BJ (cell line): Measurements from ENCODE around the gene CHAF1A. TPM values are rescaled to one million over a fixed set of nuclear protein-coding genes. Genes with fewer than 3 reads are reported as not detected.

ENCODE experiments used
- CTCF ChIA-PET: fragments of 350-600 bp; formaldehyde crosslinking; extraction: SDS; loops from one replicate; lab custom pipeline; 2021; ENCODE audit warnings: antibody characterized with exemption, inconsistent platforms; lab: Yijun Ruan, JAX
- POLR2A ChIA-PET: fragments of 300-600 bp; sonication (Branson Sonifier 250); formaldehyde crosslinking; extraction: SDS; loops from one replicate; lab custom pipeline; 2021; ENCODE audit warnings: antibody characterized with exemption; lab: Charles Lee
- DNase-seq: peaks from one replicate; pipeline ENCODE4 v3.0.0-alpha.2; 2011; ENCODE audit warnings: low read depth
- H3K27me3 ChIP-seq: 2 replicates; pipeline ENCODE4 v1.6.0; 2011; ENCODE audit warnings: low read length; ENCODE audit not compliant: control insufficient read depth, insufficient read depth
- H3K36me3 ChIP-seq: 2 replicates; pipeline ENCODE4 v1.5.1; 2011; ENCODE audit warnings: low read length; ENCODE audit not compliant: control insufficient read depth, insufficient read depth
- H3K4me3 ChIP-seq: 2 replicates; pipeline ENCODE4 v1.5.1; 2011; ENCODE audit warnings: low read depth, mild to moderate bottlenecking, control low read depth, low read length
- polyA minus RNA-seq: library from RNA; depleted of rRNA, polyadenylated mRNA; stranded (reverse); fragments of >200 nt; gene quantifications from 2 replicates; pipeline ENCODE4 v1.2.3, GENCODE V29; 2011; rRNA and poly(A)+ RNA removed
- polyA plus RNA-seq: library from polyadenylated mRNA; depleted of rRNA; stranded (reverse); fragments of >200 nt; gene quantifications from 2 replicates; pipeline ENCODE4 v1.2.3, GENCODE V29; 2011; rRNA removed
- TF ChIP-seq, protein P1 (sequence below): IDR thresholded peaks from 2 replicates; pipeline ENCODE4 v1.5.1; 2011; ENCODE audit warnings: low read depth, mild to moderate bottlenecking, control low read depth, inconsistent platforms, low read length, moderate library complexity; ENCODE audit not compliant: insufficient read depth

CHAF1A gene, protein sequence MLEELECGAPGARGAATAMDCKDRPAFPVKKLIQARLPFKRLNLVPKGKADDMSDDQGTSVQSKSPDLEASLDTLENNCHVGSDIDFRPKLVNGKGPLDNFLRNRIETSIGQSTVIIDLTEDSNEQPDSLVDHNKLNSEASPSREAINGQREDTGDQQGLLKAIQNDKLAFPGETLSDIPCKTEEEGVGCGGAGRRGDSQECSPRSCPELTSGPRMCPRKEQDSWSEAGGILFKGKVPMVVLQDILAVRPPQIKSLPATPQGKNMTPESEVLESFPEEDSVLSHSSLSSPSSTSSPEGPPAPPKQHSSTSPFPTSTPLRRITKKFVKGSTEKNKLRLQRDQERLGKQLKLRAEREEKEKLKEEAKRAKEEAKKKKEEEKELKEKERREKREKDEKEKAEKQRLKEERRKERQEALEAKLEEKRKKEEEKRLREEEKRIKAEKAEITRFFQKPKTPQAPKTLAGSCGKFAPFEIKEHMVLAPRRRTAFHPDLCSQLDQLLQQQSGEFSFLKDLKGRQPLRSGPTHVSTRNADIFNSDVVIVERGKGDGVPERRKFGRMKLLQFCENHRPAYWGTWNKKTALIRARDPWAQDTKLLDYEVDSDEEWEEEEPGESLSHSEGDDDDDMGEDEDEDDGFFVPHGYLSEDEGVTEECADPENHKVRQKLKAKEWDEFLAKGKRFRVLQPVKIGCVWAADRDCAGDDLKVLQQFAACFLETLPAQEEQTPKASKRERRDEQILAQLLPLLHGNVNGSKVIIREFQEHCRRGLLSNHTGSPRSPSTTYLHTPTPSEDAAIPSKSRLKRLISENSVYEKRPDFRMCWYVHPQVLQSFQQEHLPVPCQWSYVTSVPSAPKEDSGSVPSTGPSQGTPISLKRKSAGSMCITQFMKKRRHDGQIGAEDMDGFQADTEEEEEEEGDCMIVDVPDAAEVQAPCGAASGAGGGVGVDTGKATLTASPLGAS
- polyA plus RNA-seq (6.3 and 11.4 TPM in 2 replicates), polyA minus RNA-seq (5.9 and 8.5 TPM in 2 replicates)

DNA sequence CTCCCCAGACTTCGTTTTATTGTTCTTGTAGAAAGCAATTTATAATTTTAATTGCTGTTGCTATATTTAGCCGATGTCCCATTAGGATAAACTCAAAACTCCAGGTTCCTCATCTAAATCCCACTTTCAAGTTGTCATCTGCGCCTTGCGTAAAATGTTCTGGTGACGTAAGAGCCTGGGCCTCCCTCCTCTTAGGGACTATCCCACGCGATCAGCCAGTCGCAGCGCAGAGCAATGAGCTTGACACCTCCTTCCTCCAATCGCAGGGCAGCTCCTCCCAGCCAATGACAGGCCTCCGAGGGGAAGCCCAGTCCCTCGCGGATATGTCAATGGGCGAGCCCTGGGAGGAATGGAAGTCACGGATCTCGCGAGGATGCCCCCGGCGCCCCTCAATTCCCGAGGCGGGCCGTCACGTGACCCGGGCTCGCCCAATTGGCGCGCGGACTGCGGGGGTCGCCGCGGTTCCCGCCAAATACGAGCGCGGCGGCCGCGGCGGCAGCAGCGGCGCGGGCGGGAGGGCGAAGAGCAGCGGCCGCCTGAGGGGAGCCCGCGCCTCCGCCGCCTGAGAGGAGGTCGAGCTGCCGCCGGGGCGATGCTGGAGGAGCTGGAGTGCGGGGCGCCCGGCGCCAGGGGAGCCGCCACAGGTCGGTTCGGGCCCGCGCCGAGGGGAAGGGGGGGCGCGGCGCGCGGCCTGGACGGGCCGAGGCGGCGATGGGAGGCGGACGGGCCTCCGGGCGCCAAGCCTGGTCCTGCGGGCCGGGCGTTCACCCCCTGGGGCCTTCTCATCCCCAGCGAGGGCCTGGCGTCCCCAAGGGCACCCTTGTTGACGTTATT is at the start of gene CHAF1A:
TSS of gene CHAF1A (plus strand) at position 470 of the 834 bp plus-strand sequence. CDS start at position 593, 123 bp downstream.
- H3K4me3 ChIP-seq: peak within 1 kb of the TSS; percentile 83
- TF ChIP-seq, protein P1, sequence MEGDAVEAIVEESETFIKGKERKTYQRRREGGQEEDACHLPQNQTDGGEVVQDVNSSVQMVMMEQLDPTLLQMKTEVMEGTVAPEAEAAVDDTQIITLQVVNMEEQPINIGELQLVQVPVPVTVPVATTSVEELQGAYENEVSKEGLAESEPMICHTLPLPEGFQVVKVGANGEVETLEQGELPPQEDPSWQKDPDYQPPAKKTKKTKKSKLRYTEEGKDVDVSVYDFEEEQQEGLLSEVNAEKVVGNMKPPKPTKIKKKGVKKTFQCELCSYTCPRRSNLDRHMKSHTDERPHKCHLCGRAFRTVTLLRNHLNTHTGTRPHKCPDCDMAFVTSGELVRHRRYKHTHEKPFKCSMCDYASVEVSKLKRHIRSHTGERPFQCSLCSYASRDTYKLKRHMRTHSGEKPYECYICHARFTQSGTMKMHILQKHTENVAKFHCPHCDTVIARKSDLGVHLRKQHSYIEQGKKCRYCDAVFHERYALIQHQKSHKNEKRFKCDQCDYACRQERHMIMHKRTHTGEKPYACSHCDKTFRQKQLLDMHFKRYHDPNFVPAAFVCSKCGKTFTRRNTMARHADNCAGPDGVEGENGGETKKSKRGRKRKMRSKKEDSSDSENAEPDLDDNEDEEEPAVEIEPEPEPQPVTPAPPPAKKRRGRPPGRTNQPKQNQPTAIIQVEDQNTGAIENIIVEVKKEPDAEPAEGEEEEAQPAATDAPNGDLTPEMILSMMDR: no peak
- H3K36me3 ChIP-seq: no peaks in the 10 kb centered on the region
- DNase-seq: peak; percentile 99
- POLR2A ChIA-PET: no interaction called here
- H3K27me3 ChIP-seq: no peaks in the 10 kb centered on the region
- CTCF ChIA-PET: interaction anchor here (0.7 to 1.1 kb wide), 8 partner anchors 8 to 123 kb away, joined by 3 to 4 read pairs (median 3); no protein-coding TSS in a partner anchor

DNA sequence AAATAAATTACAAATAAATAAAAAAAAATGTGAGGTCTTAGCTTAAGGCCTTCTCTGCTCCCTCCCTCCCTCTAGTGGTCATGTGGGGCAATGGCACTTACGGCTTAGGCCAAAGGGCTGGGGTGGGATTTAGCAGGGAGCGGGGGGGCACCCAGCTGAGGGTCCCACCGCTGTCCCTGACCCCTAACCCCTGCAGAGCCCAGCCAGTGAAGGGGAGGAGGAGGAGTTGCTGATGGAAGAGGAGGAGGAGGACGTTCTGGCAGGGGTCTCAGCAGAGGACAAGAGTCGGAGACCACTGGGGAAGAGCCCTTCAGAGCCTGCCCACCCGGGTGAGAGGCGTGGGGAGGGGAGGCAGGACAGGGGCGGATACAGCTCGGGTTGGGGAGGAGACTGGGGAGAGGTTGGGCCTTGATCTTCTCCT is 49.7 kb upstream of the CHAF1A start:
- peaks cover 1% of the 10 kb centered on the region; the same call in 1 of the 2 replicates for H3K36me3 ChIP-seq
- POLR2A ChIA-PET: interaction anchor here (0.6 kb wide), 1 partner anchor 53 kb away, joined by 4 read pairs; no protein-coding TSS in a partner anchor
- TF ChIP-seq, protein P1: peak; percentile 92
- no peaks in the 10 kb centered on the region for H3K27me3 ChIP-seq
- DNase-seq: no peak
- no peak overlapping the region for H3K4me3 ChIP-seq
- CTCF ChIA-PET: interaction anchor here (0.6 to 4.1 kb wide), 31 partner anchors 8 to 173 kb away, joined by 3 to 49 read pairs (median 4); partner anchors contain the start of genes FSD1, MPND, SH3GL1 and STAP2

DNA sequence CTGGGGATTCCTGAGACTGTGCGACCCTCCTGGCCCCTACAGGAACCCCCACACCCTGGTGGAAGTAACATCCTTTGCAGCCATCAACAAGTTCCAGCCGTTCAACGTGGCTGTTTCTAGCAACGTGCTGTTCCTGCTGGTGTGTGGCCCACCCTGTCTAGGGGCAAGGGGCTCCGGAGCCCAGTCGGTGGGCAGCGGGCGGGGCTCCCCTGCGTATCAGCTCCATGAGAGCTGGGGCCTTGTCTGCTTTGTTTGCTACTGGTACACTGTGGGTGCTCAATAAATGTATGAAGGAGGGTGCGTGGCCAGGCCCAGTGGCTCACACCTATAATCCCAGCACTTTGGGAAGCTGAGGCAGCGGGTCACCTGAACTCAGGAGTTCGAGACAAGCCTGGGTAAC is 48.2 kb upstream of the CHAF1A start:
- ChIA-PET CTCF (interaction anchor here (0.7 to 4.1 kb wide), 7 partner anchors 10 to 87 kb away, joined by 3 to 49 read pairs (median 6); partner anchors contain the start of gene MPND), POLR2A (interaction anchor here (0.6 kb wide), 1 partner anchor 152 kb away, joined by 15 read pairs; no protein-coding TSS in a partner anchor)
- no peaks in the 10 kb centered on the region for H3K27me3 ChIP-seq
- DNase-seq: no peak
- no peak overlapping the region for H3K4me3 ChIP-seq
- TF ChIP-seq, protein P1: no peak
- peaks cover 8% of the 10 kb centered on the region for H3K36me3 ChIP-seq

DNA sequence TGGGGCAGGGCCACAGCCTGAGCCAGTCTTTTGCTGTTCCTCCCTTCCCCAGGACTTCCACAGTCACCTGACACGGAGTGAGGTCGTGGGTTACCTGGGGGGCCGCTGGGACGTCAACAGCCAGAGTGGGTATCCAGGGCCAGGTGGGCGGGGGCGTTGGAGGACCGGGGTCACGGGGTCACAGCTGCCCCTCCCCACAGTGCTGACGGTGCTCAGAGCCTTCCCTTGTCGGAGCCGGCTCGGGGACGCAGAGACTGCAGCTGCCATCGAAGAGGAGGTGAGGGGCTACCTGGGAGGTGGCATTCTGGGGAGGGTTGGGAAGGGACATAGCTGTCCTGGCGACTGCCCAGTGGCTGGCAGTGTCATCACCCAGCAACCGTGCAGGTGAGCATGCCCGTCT is 47.5 kb upstream of the CHAF1A start:
- no peak for DNase-seq
- Histone ChIP-seq H3K4me3 (no peak overlapping the region), H3K36me3 (peaks cover 13% of the 10 kb centered on the region), H3K27me3 (no peaks in the 10 kb centered on the region)
- ChIA-PET CTCF (interaction anchor here (2.0 to 4.1 kb wide), 2 partner anchors 9 to 88 kb away, joined by 6 to 49 read pairs; no protein-coding TSS in a partner anchor), POLR2A (interaction anchor here (0.6 kb wide), 1 partner anchor 152 kb away, joined by 15 read pairs; no protein-coding TSS in a partner anchor)
- TF ChIP-seq, protein P1: no peak
